SHP77 treated with DMSO at 0.1 percent for 48 hours (cell line): ENCODE measurements around the gene ALDH3A1.

Experiments
- DNase-seq: peaks from one replicate; lab custom pipeline; 2025; lab: John Stamatoyannopoulos, UW

Gene ALDH3A1

GRCh38 chr17:19718613-19719354 lies 29.3 kb downstream of the ALDH3A1 start:
- no peak for DNase-seq

GRCh38 chr17:19718041-19718612 lies 30.0 kb downstream of the ALDH3A1 start:
- no peak for DNase-seq

- no peak for DNase-seq
Measured at GRCh38 chr17:19717411-19717908, 30.6 kb downstream of the ALDH3A1 start.

- DNase-seq: no peak
Measured at GRCh38 chr17:19717031-19717360, 31.1 kb downstream of the ALDH3A1 start.

- DNase-seq: peak; percentile 25
Measured at GRCh38 chr17:19716108-19717030, 31.7 kb downstream of the ALDH3A1 start, which contains the start of gene SLC47A2. Gene SLC47A2, minus strand, starts transcription at chr17:19716584. Its CDS starts 29 bp downstream, at chr17:19716555.

GRCh38 chr17:19714542-19715411 lies 33.3 kb downstream of the ALDH3A1 start:
- no peak for DNase-seq

- DNase-seq: no peak
Measured at GRCh38 chr17:19713901-19714361, 34.2 kb downstream of the ALDH3A1 start.

GRCh38 chr17:19713462-19713861 lies 34.6 kb downstream of the ALDH3A1 start:
- DNase-seq: no peak

GRCh38 chr17:19712436-19713004 lies 35.6 kb downstream of the ALDH3A1 start:
- no peak for DNase-seq

- no peak for DNase-seq
Measured at GRCh38 chr17:19709841-19710240, 38.3 kb downstream of the ALDH3A1 start.

- DNase-seq: no peak
Measured at GRCh38 chr17:19708431-19709175, 39.5 kb downstream of the ALDH3A1 start.

- DNase-seq: no peak
Measured at GRCh38 chr17:19707728-19708221, 40.3 kb downstream of the ALDH3A1 start.

GRCh38 chr17:19706791-19707727 lies 41.0 kb downstream of the ALDH3A1 start:
- DNase-seq: peak; percentile 27

GRCh38 chr17:19705771-19706770 lies 42.0 kb downstream of the ALDH3A1 start:
- peak; percentile 31 for DNase-seq

GRCh38 chr17:19705201-19705600 lies 42.9 kb downstream of the ALDH3A1 start:
- DNase-seq: no peak

GRCh38 chr17:19703828-19704613 lies 44.1 kb downstream of the ALDH3A1 start:
- no peak for DNase-seq
